HG02763 (cell line): ENCODE results near the gene GLP1R.

Source experiments
- ATAC-seq: cut with Tn5 transposase; IDR thresholded peaks from one replicate; pipeline ENCODE4 v1.9.1; 2021; ENCODE audit warnings: mild to moderate bottlenecking, moderate library complexity; ENCODE audit not compliant: unreplicated experiment

GLP1R gene

DNA sequence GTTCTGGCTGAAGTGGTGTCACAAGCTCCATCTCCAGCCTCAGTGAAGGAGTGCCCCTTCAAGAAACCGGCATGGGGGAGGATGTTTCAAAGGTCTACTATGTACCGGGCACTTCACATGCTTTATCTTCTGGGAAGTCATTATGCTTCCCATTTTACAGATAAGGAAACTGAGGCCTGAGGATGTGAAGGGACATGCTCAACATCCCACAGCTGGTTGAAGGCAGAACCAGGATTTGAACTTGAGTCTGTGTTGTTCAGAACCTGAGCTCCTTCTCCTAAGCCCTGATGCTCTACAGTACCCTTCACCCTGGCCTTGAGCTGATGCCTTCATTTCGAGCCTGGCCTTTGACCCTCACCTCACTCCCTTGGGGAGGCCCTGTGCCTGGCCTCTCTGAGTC lies 13.0 kb downstream of the GLP1R start:
- no peak for ATAC-seq

DNA sequence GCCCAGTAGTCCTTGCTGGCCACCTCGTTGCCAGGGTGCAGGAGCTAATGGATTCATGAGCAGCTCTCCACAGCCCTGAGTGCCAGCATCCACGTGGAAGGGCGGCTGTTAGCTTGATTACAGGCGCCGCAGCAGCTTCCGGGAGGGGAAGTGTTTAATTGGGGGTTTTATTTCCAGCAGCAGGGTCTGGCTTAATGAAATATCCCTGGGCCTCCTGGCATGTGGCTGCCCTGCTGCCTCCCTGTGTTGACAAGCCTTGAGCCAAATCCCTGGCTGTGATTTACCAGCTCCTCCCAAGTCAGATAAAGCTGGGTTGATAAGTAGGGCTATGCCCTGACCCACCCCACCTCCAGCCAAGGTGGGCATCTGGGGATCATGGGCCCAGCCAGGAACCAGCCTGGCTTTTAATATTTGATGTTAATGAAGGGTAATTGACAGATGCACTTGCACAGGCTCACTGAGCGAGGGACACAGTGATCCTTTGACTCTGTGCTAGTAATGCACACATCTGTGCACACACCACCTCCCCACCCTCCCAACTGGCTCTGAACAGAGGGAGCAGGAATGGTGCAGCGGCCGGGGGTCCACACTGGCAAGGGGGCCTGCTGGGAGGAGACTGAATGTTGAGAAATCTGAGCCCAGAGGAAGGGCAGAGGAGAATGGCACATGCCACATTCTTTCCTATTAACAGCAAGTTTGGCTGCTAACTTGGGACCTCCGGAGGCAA lies 13.6 kb downstream of the GLP1R start:
- ATAC-seq: no peak

DNA sequence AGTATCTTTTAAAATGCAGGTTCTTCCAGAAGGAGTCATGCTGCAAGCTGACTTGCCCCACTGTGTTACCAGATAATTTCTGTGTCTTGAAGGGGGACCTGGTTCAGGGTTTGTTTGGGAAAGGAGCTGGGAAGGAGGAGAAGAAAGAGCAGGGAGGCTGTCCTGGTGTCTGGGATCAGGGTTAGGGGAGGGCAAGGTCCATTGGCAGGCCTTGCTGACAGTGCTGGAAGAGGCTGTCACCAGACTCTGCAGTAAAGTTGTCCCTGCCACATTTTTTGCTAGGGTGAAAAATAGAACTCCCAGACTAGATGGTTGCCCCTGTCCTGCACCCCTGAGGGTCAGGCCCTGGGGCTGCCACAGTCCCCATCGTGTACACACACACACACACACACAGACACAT lies 14.9 kb downstream of the GLP1R start:
- ATAC-seq: no peak

DNA sequence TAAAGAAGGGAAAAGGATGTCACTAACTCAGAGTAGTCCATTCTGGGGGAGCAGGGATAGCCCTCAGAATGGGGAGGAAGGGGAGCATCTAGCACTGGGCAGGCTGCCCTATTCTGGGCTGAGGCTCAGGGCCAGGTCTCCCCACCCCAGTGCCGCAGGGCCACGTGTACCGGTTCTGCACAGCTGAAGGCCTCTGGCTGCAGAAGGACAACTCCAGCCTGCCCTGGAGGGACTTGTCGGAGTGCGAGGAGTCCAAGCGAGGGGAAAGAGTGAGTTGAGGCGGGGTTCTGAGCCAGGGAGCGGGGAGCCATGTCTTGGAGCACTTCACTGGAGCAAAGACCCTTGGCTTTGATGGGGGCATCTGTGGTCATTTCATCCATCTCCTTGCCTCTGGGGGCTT lies 17.0 kb downstream of the GLP1R start:
- no peak for ATAC-seq

- ATAC-seq: no peak
These were observed 19.8 kb downstream of the GLP1R start for GRCh38 chr6:39068391-39068790.

DNA sequence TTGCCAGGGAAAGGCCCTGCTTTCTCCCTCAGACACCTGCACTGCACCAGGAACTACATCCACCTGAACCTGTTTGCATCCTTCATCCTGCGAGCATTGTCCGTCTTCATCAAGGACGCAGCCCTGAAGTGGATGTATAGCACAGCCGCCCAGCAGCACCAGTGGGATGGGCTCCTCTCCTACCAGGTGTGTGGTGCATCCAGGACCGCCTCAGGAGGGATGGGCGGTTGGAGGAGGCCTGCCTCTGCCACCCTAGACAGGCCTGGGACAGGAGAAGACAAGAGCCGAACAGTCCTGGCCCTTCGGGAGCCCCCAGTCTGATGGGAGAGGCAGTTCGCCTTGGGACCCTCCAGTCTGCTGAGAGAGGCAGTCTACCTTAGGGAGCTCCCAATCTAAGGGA lies 24.2 kb downstream of the GLP1R start:
- no peak for ATAC-seq

- no peak for ATAC-seq
These were observed 25.1 kb downstream of the GLP1R start for GRCh38 chr6:39073471-39074355.

- no peak for ATAC-seq
These were observed 25.9 kb downstream of the GLP1R start for GRCh38 chr6:39074486-39074885.

- ATAC-seq: no peak
These were observed 26.6 kb downstream of the GLP1R start for GRCh38 chr6:39075010-39075686.

DNA sequence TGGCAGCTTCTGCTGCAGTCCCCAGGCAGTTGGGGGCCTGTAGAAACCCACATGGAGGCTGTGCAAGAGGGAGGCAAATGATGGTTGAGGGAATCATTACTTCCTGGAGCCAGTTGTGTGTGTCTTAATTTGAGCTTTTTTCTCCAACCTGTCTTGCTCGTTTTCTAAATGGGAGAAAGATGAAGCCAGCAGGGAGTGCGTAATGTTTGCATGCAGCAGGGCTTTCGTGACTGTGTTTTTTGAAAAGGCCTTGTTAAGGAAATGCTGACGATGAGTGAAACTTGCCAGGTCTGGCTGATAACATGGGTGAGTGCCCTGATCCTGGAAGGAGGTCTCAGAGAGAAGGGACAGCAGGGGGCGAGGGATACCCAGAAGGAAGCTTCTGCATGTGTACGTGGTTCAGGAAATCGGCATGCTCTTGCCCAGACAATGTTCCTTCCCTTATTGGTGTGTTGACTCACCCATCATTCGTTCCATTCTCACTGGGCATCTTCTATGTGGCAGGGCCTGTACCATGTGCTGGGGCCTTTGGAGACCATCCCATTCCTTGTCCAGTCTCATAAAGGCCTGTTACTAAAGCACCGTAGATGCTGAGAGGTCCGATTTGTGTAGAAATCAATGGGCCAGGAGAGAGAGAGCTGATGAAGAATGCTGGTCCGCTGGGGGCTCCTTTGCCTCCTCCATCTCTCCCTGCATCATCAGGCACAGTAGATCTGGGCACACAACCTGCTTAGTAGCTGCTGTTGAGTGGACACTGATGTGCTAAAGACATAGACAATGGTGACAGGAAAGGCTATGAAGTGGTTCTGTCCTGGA lies 27.4 kb downstream of the GLP1R start:
- no peak for ATAC-seq

GRCh38 chr6:39076623-39077535 lies 28.3 kb downstream of the GLP1R start:
- no peak for ATAC-seq

- ATAC-seq: no peak
These were observed 29.5 kb downstream of the GLP1R start for GRCh38 chr6:39077882-39078594.

- no peak for ATAC-seq
These were observed 30.1 kb downstream of the GLP1R start for GRCh38 chr6:39078695-39079094.

DNA sequence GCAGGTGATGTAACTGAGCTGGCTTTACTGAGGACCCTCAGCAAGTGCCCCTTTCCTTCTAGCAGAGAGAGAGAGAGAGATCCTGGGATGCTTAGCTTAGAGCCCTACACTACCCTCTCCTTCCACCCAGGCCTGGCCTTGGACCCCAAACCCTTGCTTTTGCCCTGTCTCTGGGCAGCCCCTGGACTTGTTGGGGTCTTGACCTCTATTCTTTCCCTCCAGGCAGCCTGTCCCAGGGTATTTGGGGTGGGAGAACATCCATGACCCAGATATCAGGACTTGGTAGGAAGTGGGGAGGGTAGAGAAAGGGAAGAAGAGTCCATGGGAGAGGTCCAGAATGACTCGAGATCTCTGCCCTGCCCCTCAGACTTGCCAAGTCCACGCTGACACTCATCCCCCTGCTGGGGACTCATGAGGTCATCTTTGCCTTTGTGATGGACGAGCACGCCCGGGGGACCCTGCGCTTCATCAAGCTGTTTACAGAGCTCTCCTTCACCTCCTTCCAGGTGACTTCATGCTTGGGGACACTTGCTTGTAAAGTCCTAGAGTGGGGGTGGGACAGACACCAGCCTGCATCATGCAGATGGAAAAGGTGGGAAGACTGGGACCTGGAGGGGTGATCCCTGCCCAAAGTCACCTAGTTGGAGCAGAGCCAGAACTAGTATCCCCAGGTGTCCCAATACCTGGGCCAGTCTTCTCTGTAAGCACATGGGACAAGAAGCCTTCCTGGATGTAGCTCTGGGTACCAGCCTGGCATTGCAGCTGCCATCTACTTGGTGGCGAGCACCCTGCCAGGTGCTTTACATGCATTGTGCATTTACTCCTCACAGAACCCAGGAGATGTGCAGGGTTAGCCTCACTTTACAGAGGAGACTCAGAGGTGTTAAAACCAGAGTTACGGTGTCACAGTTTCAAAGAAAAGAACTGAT lies 30.9 kb downstream of the GLP1R start:
- ATAC-seq: no peak

- ATAC-seq: no peak
These were observed 31.8 kb downstream of the GLP1R start for GRCh38 chr6:39080246-39080875.

DNA sequence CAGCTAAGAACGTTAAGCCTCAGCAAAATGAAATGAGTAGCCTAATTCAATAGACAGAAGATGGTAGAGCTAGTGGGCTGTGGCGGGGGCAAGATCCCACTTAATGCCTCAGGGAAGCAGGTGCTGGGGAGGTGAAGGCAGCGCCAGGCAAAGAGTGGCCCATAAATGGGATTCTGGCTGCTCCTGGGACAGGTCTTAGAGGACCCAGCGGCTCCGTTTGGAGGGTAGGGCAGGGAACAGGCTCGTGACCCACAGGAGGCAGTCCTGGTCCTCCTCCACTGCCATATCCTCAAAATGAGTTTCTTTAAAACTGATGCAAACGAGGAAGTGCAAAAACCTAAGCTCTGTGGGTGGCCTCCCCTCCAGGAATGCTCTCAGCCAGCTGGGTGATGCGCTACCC lies 33.7 kb downstream of the GLP1R start:
- ATAC-seq: no peak

- ATAC-seq: no peak
These were observed 34.7 kb downstream of the GLP1R start for GRCh38 chr6:39083231-39083634.

DNA sequence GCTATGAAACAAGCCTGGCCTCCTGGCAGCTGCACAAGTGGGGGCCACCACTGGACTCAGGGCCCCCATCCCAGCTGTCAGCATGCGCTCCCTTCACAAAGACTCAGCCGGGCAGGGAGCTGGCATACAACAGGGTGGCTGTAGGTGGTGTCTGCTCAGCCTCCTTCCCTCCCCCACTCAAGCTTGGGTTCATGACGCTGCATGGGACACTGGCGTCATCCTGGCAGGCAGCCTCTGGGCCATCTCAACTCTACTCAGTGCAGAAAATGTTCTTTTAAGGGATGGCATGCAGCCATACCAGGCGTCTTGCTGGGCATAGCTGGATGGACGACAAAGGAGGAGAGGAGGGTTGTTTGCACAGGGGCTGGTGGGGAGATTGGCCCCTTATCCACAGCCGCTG lies 35.9 kb downstream of the GLP1R start:
- no peak for ATAC-seq
